AG09309 (cell line): ENCODE data around the gene MIF4GD.

Source experiments
- DNase-seq: peaks from one replicate; pipeline ENCODE4 v3.0.0-alpha.2; 2010; ENCODE audit warnings: low read depth
- H3K4me3 ChIP-seq: 2 replicates; pipeline ENCODE4 v1.5.1; 2011; ENCODE audit warnings: mild to moderate bottlenecking, low read depth, low read length, moderate library complexity; ENCODE audit not compliant: control insufficient read depth
- TF ChIP-seq, protein P1 (sequence below): IDR thresholded peaks from 2 replicates; pipeline ENCODE4 v1.5.1; 2011; ENCODE audit warnings: mild to moderate bottlenecking, low read depth, low read length, inconsistent platforms; ENCODE audit not compliant: insufficient read depth, control insufficient read depth; ENCODE audit errors: missing control alignments

MIF4GD gene

DNA sequence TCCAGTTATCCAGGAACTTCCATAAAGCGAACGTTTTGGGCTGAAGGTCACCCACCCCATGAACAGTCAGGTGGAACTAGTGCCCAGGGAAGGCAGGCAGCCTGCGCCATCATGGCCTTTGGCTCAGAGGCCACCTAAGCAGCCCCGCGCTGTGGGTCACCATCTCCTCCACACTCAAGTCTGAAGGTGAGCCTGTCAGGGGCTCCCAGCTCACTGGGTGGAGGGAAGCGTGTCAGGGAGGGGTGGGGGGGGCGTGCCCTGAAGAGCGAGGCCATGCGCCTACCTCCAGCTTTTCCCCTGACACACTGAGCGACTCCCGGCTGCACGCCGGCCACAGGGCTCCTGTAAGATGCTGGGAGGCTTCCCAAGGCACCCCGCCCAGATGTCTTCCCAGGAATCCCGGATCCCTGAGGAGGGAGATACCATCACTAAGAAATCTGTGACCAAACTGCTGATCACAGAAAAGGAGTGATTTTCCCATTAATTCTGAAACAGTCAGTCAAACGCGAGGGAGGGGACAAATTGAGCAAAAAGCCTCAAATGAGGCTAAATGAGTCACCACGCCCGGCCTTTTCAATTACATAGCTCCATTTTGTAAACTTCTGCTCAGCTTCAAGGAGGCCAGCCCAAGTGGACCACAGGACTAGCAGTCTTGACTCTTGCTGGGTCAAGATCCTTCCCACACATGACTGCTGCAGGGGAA is 44.7 kb upstream of the MIF4GD start:
- DNase-seq: no peak
- TF ChIP-seq, protein P1, sequence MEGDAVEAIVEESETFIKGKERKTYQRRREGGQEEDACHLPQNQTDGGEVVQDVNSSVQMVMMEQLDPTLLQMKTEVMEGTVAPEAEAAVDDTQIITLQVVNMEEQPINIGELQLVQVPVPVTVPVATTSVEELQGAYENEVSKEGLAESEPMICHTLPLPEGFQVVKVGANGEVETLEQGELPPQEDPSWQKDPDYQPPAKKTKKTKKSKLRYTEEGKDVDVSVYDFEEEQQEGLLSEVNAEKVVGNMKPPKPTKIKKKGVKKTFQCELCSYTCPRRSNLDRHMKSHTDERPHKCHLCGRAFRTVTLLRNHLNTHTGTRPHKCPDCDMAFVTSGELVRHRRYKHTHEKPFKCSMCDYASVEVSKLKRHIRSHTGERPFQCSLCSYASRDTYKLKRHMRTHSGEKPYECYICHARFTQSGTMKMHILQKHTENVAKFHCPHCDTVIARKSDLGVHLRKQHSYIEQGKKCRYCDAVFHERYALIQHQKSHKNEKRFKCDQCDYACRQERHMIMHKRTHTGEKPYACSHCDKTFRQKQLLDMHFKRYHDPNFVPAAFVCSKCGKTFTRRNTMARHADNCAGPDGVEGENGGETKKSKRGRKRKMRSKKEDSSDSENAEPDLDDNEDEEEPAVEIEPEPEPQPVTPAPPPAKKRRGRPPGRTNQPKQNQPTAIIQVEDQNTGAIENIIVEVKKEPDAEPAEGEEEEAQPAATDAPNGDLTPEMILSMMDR: no peak
- H3K4me3 ChIP-seq: no peak overlapping the region

DNA sequence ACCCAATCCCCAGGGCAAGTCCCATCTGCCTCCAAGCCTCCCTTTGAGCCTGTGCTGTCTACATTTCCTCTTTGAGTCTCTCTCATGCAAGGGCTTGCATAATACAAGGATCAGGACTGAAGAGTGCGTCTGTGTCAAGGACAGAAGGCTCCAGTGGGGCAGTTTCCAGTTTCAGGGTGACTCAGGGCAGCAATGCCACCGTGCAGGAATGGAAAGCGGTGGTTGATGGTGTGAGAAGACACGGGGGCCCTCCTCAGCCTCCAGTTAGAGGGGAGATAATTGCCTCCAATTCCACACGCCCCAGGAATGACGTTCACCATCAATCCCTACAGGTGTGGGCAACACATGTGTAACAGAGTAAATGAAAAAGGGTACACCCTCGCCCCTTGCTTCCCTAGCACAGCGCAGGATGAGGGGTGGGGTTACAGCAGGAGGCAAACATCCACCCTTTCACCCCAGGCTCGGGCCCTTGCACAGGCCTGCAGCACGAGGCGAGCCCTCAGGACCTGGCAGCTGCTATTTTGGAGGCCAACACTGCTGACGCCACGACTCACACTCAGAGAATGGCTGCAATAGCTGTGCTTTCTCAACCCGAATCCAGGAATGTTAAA is 43.0 kb upstream of the MIF4GD start:
- H3K4me3 ChIP-seq: no peak overlapping the region
- TF ChIP-seq, protein P1: no peak
- no peak for DNase-seq

DNA sequence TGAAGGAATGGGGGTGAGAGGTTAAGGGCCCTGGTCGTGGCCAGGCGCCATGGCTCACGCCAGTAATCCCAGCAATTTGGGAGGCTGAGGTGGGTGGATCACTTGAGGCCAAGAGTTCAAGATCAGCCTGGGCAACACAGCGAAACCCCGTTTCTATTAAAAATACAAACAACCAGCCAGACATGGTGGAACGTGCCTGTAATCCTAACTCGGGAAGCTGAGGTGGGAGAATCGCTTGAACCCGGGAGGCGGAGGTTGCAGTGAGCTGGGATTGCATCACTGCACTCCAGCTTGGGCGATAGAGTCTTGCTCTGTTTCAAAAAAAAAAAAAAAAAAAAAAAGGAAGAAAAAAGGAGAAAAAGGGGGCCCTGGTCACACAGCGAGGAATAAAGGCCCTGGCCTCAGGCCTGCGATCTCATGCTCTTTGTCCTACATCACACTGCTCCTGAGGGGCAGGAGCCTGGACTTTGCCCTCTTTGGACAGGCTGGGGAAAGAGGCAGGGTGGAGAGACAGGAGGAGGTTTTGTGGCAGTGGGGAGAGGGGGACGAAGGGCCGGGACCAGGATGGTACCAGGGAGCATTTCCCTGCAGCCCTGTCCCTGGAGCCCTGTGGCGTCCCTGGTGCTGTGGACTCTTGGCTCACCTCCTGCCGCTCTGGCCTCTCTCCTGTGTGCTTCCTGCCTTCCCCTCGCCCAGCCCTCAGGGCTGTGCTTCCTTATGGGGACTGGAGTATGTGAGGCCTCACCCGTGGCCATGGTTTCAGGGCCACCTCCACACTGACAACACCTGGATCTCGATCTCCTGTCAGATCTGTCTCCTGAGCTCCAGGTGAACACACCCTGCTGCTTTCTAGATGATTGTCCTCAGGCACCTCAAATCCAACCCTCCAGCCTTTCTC is 38.0 kb upstream of the MIF4GD start:
- TF ChIP-seq, protein P1: no peak
- no peak overlapping the region for H3K4me3 ChIP-seq
- no peak for DNase-seq

DNA sequence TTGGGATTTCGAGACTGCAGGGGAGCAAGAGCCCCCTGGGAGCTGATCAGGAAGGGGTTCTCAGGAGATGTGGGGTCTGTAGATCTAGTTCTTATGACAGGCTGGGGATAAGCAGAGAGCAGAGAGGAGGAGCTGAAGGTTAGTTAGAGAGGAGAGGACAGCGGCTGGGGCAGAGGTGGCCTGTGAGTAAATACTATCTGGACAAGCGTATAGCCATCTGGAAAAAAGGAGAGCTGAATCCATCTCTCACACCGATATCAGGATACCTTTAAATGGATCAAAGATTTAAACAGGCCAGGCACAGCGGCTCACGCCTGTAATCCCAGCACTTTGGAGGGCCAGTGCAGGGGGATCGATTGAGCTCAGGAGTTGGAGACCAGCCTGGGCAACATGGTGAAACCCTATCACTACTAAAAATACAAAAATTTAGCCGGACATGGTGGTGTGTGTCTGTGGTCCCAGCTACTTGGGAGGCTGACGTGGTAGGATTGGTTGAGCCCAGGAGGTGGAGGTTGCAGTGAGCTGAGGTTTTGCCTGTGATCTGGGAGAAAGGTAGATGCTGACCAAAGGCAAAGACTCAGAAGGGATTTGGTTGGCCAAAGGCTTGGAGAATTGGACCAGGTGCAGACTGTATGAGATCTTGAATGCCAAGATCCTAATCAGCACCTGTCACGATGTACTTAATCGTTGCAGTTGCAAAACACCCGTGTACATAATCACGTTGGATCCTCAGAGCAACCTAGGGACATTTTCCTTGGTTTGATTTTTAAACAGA is 37.1 kb upstream of the MIF4GD start:
- no peak for DNase-seq
- no peak overlapping the region for H3K4me3 ChIP-seq
- TF ChIP-seq, protein P1: no peak

DNA sequence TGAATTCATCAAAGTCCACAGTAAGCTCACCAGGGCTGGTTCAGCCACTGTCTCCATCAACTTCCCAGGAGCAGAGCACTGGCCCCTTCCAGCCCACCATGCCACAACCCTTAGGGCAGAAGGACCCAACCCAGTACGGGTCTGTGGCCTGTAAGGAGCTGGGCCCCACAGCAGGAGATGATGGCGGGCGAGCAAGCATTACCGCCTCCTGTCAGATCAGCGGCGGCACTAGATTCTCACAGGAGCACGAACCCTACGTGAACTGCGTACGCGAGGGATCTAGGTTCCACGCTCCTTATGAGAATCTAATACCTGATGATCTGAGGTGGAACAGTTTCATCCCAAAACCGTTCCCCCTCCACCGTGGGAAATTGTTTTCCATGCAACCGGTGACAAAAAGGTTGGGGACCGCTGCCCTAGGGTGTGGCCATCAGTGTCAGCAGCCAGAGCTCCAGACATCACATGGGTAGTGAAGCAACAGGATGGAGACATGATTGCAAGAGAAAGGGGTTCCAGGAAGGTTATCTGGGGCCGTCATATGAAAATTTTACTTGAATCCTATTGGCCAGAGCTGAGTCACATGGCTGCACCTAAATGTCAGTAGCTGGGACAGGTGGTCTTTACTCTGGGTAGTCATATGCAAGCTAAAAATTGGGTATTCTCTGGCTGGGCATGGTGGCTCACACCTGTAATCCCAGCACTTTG is 30.6 kb upstream of the MIF4GD start:
- no peak overlapping the region for H3K4me3 ChIP-seq
- TF ChIP-seq, protein P1: no peak
- DNase-seq: no peak
